GM18870 (cell line): ENCODE results near the gene CCR5AS.
"Not testable (repeated sequence)": the region's sequence is repeated elsewhere in the genome, so short reads cannot be mapped to it uniquely, and the experiment has no call there.

Experiments
- ATAC-seq: cut with Tn5 transposase; IDR thresholded peaks from one replicate; pipeline ENCODE4 v1.9.1; 2021; ENCODE audit warnings: moderate library complexity; ENCODE audit not compliant: unreplicated experiment

CCR5AS gene

DNA sequence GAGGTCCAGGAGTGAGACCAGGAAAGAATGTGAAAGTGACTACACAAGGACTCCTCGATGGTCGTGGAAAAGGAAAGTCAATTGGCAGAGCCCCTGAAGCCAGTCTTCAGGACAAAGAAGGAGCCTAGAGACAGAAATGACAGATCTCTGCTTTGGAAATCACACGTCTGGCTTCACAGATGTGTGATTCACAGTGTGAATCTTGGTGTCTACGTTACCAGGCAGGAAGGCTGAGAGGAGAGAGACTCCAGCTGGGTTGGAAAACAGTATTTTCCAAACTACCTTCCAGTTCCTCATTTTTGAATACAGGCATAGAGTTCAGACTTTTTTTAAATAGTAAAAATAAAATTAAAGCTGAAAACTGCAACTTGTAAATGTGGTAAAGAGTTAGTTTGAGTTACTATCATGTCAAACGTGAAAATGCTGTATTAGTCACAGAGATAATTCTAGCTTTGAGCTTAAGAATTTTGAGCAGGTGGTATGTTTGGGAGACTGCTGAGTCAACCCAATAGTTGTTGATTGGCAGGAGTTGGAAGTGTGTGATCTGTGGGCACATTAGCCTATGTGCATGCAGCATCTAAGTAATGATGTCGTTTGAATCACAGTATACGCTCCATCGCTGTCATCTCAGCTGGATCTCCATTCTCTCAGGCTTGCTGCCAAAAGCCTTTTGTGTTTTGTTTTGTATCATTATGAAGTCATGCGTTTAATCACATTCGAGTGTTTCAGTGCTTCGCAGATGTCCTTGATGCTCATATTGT, 47.0 kb downstream of the CCR5AS start:
- ATAC-seq = peak; percentile 71

DNA sequence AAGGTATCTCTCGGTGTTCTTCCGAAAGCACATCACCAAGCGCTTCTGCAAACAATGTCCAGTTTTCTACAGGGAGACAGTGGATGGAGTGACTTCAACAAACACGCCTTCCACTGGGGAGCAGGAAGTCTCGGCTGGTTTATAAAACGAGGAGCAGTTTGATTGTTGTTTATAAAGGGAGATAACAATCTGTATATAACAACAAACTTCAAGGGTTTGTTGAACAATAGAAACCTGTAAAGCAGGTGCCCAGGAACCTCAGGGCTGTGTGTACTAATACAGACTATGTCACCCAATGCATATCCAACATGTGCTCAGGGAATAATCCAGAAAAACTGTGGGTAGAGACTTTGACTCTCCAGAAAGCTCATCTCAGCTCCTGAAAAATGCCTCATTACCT, 48.4 kb downstream of the CCR5AS start:
- no peak for ATAC-seq

GRCh38 chr3:46356909-46357308, 50.0 kb downstream of the CCR5AS start:
- ATAC-seq = no peak

GRCh38 chr3:46356276-46356675, 50.6 kb downstream of the CCR5AS start:
- ATAC-seq = no peak

DNA sequence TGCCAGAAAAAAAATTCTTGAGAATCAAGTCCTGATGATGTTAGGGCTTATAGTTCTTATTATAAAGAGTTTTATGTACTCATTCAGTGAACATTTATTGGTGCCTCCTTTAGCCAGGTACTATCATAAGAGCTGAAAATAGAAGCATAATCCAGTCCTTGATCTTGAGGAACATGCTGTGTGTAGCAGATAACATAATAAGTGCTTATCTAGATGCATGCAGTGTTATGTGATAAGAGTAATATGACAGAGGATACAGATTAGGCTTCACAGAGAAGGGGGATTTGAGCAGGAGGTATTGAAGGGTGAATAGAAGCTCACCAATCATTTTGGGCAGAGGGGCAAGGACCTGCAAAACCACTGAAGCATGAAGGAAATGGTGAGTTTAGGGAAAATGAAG, 51.9 kb downstream of the CCR5AS start:
- no peak for ATAC-seq

DNA sequence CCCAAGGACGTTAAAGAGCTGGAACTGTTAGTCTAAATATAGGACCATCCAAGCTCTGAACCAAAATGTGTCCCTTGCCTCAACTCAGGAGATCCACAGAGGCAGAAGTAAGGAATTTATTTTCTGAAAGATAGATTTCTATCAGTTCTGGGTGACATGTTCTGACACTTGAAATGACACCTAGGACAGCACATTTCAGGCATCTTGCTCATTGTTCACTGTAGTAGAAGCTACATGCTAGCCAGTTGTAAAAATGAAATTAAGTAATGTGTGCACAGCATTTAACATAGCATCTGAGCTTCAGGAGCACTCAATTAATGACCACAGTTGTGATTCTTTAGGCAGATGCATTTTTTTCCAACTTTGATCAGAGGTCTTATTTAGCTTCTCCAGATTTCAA, 52.4 kb downstream of the CCR5AS start:
- no peak for ATAC-seq

DNA sequence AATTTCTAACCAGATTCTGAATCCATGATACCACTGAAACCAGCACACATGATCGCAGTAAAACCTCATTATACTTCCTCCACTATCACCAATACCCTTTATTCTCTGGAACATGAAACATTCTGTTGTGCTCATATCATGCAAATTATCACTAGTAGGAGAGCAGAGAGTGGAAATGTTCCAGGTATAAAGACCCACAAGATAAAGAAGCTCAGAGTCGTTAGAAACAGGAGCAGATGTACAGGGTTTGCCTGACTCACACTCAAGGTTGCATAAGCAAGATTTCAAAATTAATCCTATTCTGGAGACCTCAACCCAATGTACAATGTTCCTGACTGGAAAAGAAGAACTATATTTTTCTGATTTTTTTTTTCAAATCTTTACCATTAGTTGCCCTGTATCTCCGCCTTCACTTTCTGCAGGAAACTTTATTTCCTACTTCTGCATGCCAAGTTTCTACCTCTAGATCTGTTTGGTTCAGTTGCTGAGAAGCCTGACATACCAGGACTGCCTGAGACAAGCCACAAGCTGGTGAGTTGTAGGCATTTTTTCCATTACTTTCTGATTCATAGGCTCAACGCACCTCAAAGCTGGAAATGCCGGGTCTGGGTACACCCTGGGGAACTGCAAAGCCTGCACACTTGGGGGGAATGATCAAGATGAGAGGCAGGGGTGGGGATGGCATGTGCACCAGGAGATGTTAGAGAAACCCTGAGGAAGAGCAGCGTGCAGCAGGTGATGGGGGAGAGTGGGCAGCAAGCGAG, 53.0 kb downstream of the CCR5AS start, which contains the start of gene CCR2:
Gene CCR2 (plus strand): TSS at position 465 of the 764 bp plus-strand sequence. CDS start 3,417 bp downstream, outside the sequence.
- ATAC-seq = no peak

GRCh38 chr3:46353090-46353489, 53.8 kb downstream of the CCR5AS start:
- ATAC-seq = no peak

GRCh38 chr3:46351646-46352045, 55.2 kb downstream of the CCR5AS start:
- no peak for ATAC-seq

DNA sequence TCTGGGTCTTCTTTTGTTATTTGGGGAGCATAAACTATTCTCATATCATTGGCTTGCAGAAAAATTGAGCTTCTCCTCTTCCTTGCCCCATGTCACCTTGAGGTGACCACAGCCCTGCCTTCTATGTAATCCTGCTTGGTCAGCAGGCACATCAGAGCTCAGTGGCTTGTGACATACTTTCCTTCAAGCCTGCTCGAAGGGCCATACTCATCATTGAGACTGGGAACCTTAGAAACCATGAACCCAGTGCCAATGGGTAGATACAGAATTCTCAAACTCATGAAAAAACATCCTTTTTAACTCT, 56.7 kb downstream of the CCR5AS start:
- ATAC-seq = no peak

DNA sequence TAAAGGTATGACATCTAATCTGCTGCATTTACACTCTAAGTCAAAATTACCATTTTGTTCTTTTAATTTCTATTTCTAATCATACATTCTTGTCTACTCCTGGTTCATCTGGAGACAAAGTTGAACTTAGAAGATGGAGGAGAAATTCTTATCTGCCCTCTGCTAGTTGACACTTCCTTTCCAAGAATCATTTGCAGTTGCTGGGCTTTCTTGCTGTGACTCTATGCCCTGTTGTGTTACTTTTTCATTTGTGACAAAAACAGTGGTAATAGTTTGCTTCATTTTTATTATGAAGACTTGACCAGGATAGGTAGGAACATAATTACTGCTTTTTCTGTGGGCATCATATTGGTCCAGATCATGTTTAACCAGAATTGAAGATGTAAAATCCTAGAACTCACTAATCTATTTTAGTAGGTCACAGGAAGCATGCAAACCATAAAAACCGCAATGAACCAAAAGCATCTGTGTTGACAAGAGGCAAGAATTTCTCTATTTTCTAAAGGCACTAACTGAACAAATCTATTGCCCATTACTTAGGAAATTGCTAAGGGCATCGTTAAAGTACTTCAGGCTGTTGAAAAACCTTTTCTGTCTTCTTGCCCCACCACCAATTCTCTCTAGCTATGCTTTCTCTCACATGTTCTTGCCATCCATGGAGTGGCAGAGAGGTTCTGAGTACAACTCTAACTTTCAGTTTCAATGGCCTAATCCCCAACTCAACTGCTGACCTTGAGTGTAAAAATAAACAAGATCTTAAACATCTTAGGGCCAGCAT, 57.2 kb downstream of the CCR5AS start:
- ATAC-seq = no peak

DNA sequence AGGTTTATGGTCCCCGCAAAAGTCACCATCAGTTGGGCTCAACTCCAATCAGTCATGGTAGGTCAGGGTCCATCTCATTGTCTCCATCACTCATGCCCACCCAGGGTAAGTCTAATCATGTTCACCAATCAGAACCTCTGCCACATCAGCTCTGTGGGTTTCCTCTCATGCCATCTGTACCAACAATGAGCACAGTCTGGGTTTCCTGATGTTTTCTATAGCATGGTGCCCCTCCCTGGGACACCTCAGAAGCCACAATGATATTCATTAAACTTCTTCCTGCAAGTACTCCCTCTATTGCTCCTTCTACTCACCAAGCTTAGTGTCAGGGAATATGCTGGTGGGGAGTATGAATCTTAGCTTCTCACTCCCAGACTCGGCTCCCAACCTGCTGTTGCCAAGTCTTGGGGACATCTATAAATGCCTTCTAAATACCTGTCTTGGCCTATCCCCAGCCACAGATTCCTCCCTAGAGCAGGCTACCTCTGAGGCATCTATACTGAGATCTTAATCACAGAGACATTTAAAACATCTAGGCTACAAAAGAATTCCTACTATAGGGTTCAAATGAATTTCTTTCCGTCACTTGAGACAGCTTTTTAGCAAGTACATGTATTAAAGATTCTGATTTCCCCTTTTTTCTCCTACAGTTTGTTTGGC, 57.9 kb downstream of the CCR5AS start:
- ATAC-seq = no peak

DNA sequence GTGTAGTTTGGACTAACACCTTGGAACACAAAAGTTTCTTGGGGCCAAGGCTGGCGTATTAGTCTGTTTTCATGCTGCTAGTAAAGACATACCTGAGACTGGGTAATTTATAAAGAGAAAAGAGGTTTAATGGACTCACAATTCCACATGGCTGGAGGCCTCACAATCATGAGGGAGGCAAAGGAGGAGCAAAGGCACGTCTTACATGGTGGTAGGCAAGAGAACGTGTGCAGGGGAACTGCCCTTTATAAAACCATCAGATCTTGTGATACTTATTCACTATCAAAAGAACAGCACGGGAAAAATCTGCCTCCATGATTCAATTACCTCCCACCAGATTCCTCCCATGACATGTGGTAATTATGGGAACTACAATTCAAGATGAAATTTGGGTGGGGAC, 62.4 kb downstream of the CCR5AS start:
- ATAC-seq = no peak

DNA sequence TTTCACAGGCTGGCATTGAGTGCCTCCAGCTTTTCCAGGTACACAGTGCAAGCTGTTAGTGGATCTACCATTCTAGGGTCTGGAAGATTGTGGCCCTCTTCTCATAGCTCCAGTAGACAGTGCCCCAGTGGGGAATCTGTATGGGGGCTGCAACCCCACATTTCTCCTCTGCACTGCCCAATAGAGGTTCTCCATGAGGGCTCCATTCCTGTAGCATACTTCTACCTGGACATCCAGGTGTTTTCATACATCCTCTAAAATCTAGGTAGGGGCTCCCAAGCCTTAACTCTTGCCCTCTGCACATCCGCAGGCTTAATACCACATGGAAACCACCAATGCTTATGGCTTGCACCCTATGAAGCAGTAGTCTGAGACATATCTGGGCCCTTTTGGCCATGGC, 68.0 kb downstream of the CCR5AS start:
- no peak for ATAC-seq

GRCh38 chr3:46337911-46338310, 69.0 kb downstream of the CCR5AS start:
- no peak for ATAC-seq

GRCh38 chr3:46335541-46335940, 71.3 kb downstream of the CCR5AS start:
- ATAC-seq = no peak

GRCh38 chr3:46334741-46335478, 72.0 kb downstream of the CCR5AS start:
- ATAC-seq = no peak

GRCh38 chr3:46330676-46331075, 76.2 kb downstream of the CCR5AS start:
- not testable (repeated sequence) for ATAC-seq

DNA sequence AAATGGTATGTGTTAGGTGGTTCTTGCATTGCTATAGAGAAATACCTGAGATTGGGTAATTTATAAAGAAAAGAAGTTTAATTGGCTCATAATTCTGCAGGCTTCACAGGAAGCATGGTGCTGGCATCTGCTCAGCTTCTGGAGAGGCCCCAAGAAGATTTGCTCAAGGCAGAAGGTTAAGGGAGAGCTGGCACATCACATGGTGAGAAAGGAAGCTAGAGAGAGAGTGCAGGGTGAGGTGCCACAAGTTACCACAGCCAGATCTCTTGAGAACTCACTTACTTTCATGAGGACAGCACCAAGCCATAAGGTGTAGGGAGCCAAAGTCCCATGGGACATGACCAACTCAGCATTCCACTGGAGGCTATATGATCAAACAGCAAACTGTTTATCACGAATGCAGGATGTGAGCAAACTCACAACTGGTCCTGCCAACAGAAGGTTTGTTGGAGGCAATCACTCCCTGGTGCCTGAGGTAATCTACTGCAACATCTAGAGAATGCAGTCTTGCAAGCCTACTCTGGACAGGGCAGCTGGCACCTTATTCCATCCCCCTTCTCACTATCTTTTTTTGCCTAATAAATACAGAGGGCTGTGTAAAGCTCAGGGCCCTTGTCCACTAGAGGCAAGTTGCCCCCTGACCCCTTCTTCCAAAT, 81.1 kb downstream of the CCR5AS start:
- ATAC-seq = no peak

- no peak for ATAC-seq
These were observed 82.8 kb downstream of the CCR5AS start for GRCh38 chr3:46324036-46324435.
